NOMO-1 treated with dmso at 0.1 percent for 144 hours (cell line): Measurements from ENCODE around the gene LUZP1.
"Not testable (repeated sequence)": the region's sequence is repeated elsewhere in the genome, so short reads cannot be mapped to it uniquely, and the experiment has no call there.

ENCODE experiments used
- DNase-seq: peaks from one replicate; lab custom pipeline; 2025; ENCODE audit not compliant: unreplicated experiment; lab: John Stamatoyannopoulos, UW

LUZP1 gene

DNA sequence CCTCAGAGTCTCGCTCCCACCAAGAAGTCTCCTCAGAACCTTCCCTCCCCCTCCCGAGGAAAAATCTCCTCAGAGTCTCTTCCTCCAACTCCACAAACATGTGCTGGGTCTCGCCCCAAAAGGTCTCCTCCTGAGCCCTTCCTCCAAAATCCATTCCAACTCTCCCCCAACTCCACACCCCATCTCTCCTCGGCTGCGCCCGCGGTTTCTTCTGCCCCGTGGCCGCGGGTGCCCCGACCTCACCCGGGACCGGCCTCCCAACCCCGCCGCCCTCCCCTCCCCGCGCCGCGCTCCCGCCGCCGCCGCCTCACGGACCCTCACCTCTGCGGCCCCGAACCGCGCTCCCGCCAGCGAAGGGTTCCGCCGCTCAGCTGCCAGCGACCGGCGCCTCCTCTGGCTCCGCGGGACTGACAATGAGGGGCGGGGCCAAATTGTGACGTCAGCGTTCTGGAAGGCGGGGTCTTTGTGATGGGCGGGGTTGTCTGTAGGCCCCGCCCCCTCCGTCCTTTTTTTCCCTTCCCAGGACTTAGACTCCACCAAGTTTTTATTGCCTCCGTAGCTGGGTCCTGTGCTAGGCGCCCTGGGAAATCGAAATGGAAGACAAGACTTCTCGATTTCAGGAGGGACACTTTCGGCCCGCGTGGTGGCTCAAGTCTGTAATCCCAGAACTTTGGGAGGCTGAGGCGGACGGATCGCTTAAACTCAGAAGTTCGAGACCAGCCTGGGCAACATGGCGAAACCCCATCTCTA, at the start of gene LUZP1:
Gene LUZP1 (minus strand): TSS at position 412 of the 750 bp plus-strand sequence.
- peak; percentile 61 for DNase-seq

DNA sequence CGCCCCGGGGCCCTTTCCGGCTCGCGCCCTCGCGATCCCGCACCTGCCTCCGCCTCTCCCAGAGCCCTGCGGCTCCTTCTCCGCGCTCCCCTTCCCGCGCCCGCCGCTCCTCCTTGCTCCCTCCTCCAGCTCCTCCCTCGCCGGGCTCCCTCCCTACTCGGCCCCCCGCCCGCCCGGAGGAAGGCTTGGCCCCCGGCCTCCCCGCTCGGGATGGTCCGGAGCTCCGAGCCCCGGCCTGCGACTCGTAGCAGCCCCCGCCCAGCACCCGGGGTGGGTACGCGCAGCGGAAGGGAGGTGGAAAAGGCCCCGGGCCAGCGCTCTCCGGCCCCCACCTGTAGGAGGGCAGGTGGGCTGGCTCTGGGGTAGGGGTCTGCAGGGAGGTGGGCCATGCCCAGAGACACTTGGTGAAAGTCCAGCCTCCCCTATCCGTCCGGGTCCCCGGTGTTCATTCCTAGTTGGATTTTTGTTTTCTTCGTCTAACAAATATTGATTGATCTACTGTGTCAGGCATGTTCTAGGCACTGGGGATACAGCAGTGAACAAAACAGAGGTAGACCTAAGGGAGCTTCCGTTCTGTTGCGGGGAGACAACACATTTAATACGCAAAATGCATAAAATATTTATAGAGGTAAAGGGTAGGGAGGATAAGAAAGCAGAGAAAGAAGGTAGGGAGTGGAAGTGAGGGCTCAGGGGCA, 48.9 kb upstream of the LUZP1 start, which contains the start of gene HTR1D:
Gene HTR1D (minus strand): TSS at position 82 of the 695 bp plus-strand sequence. CDS start 23,283 bp downstream, outside the sequence.
- DNase-seq: no peak

DNA sequence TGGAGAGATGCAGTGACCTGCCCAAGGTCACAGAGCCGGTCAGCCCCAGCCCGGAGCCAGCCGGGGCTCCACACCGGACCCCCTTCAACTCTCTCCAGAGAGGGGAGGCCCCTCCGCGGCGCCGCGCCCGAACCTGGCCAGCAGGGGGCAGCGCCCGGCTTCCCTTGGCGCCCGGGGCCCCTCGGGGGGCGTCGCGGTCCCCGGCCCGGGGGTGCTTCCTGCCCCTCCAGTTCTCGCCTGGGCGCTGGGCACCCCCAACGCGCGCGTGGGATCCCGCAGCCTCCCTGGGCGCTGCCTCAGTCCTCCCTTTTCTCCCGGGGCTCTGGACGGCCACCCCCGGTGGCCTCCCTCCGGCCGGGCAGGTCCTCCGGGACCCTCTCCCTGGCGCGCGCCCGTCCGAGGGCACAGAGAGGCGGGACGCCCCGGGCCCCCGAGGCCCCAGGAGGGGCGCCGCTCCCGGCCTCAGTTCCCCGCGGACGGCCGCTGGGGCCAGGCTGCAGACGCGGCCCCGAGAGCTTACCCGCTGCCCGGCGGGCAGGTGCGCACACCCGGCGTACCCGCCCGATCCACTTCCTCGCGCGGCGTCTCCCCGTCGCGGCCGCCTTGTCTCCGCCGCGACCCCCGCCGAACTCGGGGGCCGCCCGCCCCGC, 48.2 kb upstream of the LUZP1 start:
- no peak for DNase-seq

DNA sequence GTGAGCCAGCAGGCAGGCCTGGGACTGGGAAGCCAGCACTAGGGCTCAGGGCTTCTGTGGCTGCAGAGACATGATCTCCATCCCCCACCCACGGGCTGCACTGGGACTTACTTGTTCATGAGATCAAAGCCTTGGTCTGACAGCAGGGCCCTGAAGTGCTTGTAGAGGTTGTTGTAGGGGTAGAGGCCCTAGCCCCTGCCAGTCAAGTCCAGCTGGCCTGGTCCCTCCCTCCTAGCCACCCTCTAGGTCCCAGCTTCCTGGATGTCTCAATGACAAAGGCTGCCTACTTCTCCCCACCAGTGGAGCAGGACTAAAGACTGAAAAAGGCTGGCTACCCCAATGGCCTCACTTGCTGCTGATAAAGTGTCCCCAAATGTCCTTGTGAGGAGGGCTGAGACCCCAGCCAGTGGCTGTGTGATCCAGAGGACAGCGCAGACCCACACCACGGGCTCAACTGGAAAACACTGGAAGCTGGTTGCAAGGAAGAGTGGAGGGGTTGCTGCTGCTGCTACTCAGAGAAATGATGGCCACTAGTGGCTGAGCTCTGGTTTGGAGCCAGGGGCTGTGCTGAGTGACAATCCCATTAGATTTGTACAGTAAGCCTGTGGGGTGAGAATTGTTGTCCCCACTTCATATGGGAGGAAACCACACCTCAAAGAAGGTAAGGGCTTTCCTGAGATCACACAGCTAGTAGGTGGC, 47.2 kb upstream of the LUZP1 start:
- no peak for DNase-seq

GRCh38 chr1:23215291-23215690, 46.6 kb upstream of the LUZP1 start:
- DNase-seq: no peak

- no peak for DNase-seq
Measured at GRCh38 chr1:23214640-23215039, 46.0 kb upstream of the LUZP1 start.

DNA sequence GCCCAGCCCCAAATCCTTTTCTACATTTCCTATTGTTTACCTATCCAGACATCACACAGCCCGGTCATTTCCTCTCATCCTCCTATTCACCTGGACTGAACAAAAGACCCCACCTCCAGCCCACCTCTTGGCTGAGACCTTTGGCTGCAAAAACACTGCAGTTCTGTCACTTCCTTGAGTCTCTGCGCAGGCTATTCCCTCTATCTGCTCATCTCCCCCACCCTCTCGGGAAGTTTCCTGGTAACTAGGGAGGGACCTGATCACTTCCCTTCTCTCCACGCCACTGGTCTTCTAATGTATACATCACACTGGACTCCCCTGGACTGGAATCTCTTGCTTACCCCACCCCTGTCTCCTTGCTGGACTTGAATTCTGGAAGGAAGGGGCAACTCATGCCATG, 43.3 kb upstream of the LUZP1 start:
- no peak for DNase-seq

DNA sequence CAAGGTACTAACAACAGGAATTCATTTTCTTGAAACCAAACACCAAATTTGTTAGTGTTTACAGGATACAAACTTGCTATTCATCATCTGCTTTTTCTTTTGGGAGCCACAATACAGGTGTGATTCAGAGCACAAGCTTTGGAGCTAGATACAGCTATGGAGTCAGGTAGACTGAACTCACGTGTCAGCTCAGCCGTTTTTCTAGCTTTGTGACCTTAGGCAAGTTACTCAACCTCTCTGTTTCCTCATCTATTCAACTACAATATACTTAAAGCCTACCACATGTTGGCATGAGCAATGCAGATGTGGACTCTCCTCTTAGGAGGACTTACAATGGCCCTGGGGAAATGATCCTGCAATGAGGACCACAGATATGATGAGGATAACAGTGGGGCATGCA, 42.3 kb upstream of the LUZP1 start:
- no peak for DNase-seq

- no peak for DNase-seq
Measured at GRCh38 chr1:23210351-23210785, 41.7 kb upstream of the LUZP1 start.

- no peak for DNase-seq
Measured at GRCh38 chr1:23209770-23210169, 41.1 kb upstream of the LUZP1 start.

DNA sequence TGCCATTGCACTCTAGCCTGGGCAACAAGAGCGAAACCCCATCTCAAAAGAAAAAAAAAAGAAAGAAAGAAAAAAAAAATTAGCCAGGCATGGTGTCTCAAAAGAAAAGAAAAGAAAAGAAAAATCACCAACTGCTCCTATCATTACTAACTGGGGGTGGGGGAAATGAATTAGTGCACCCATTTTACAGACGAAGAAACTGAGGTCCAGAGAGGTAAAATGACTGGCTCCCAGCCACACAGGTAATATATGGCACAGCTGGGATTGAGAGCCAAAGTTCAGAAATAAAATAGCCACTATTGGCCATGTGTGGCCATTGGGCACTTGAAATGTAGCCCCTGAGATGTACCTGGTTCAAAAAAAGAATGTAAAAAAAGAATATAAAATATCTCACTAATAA, 39.9 kb upstream of the LUZP1 start:
- no peak for DNase-seq

GRCh38 chr1:23207733-23208132, 39.1 kb upstream of the LUZP1 start:
- not testable (repeated sequence) for DNase-seq

DNA sequence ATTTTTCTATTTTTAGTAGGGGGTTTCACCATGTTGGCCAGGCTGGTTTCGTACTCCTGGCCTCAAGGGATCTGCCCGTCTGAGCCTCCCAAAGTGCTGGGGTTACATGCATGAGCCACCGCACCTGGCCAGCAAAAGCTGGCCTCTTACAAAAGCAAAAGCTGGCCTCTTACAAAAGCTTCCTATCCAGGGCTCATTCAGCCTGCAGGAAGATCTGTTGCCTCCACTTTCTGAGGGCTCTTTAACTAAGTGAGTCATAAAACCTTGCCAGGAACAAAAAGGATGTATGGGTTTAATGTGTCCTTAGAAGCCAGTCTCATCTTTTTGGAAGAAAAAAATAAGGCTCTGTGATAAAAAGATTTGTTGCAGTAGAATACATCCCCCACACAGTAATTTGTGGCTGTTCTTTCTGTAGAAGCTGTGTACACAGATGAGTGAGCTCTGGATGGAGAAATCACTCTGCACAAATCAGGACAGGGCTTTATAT, 33.6 kb upstream of the LUZP1 start:
- DNase-seq: no peak

DNA sequence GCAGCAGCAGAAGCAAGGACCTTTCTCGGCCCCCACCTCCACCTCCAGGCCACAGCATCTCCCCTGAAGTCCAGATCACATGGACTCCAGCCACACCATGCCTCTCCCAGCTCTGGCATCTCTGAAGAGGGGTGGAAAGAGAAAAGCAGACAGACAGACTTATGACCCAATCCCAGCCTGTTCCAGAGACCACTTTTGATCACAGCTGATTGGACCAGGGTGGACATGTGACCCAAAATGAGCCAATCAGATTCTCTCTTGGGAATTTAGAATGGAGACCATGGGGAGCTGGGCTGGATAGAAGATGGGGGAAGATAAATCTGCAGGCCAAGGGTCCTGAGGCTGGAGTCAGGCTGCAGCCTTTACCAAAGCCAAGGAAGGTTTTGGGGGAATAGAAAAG, 32.2 kb upstream of the LUZP1 start:
- no peak for DNase-seq

- DNase-seq: no peak
Measured at GRCh38 chr1:23198373-23198772, 29.7 kb upstream of the LUZP1 start.

- no peak for DNase-seq
Measured at GRCh38 chr1:23196627-23197328, 28.1 kb upstream of the LUZP1 start.

GRCh38 chr1:23194119-23194984, 25.7 kb upstream of the LUZP1 start:
- DNase-seq: no peak

GRCh38 chr1:23193391-23194118, 24.9 kb upstream of the LUZP1 start:
- no peak for DNase-seq

DNA sequence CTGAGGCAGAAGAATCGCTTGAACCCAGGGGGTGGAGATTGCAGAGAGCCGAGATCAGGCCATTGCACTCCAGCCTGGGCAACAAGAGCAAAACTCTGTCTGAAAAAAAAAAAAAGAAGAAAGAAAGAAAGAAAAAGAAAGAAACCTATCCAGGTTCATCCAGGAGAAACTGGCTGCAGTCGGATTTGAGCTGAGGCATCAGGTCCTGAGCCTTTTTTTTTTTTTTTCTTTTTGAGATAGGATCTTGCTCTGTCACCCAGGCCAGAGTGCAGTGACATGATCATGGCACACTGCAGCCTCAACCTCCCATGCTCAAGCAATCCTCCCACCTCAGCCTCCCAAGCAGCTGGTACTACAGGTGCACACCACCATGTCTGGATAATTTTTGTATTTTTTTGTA, 22.5 kb upstream of the LUZP1 start:
- DNase-seq: no peak
